ENCODE results near the gene LRRC28.

Gene LRRC28

DNA sequence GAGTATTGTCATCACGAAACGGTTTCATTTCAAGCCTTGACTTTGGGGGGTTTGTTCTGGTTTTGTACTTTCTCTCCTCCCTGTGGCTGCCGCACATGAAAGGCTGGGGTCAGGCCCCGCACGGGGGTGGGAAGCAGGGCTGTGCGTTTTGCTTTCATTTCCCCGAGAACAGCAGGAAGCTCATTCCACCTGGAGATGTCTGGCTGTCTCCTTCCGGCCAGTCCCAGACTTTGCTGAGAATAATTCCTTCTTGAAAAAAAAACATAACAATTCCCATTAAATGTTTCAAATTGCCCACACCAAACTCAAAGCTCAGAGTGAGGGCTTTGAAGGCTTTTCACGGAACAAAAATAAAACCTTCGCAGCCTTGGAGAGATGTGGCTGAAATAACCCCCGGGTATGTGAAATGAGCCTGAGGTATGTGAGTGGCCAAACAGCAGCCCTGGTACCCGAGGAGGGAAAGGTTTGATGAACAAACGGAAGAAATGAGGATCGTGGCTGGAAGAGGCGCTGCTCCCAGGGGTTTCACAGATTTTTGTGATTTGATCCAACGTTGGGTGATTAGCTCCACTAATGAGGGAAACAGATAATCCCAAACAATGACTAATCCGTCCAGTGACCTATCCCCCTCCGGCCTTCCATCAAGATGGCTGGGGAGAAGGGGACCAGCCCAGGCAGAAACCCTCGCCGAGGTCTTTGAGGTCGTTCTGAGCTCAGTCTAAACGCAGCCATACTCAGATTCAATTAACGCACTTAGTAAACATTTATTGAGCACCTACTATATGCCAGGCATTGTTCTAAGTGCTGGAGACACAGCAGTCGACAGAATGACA, 187.6 kb downstream of the LRRC28 start:
- DNase-seq = peak; percentile 5

GRCh38 chr15:99439524-99439835, 188.2 kb downstream of the LRRC28 start:
- no peak for DNase-seq

DNA sequence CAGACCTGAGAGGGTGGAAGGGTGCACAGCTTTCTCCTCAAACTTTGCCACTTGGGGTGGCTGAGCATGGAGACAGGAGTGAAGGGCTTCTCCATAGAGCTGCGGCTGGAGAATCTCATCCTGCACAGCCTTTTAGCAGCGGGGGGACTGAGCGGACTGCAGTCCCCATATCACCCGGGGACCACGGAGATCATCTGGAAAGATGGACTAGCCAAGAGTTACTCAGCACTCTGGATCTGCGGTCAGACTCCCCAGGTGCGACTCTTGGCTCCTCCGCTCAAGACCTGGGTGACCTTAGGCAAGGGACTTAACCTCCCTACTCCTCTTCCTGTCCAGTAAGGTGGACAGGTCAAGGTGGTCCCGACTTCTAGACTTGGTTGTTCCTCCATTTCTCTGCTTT, 188.7 kb downstream of the LRRC28 start:
- no peak for DNase-seq

Measured in NCI-H2227 treated with DMSO at 0.1 percent for 48 hours (cell line).